Liver (tissue), 9 donors: Measurements from ENCODE around the gene POFUT2. TPM values are rescaled to one million over a fixed set of nuclear protein-coding genes. Genes with fewer than 3 reads are reported as not detected.

ENCODE experiments used
- DNase-seq: peaks from one replicate; pipeline ENCODE4 v3.0.0-alpha.2; 2017; ENCODE audit warnings: low spot score
- H3K27ac ChIP-seq, 2 donors: one replicate each; pipeline ENCODE4 v1.7.0; 2013; ENCODE audit warnings: inconsistent platforms in 2 of 2, low read length in 2 of 2, control low read depth in 1 of 2, low read depth in 1 of 2, mild to moderate bottlenecking in 1 of 2
- H3K27me3 ChIP-seq, 4 donors: one replicate each; pipeline versions ENCODE4 v1.6.1 to v1.7.0; 2013; ENCODE audit warnings: low read length in 3 of 4, inconsistent platforms in 1 of 4, mild to moderate bottlenecking in 1 of 4, moderate library complexity in 1 of 4; ENCODE audit not compliant: control insufficient read depth in 4 of 4, insufficient read depth in 4 of 4
- H3K36me3 ChIP-seq, 4 donors: one replicate each; pipeline versions ENCODE4 v1.6.1 to v1.7.0; 2013; ENCODE audit warnings: low read length in 3 of 4, mild to moderate bottlenecking in 3 of 4, low read depth in 1 of 4, moderate library complexity in 1 of 4; ENCODE audit not compliant: control insufficient read depth in 4 of 4, insufficient read depth in 3 of 4
- H3K4me1 ChIP-seq, 4 donors: one replicate each; pipeline versions ENCODE4 v1.6.1 to v1.7.0; 2013; ENCODE audit warnings: low read length in 3 of 4, mild to moderate bottlenecking in 3 of 4, moderate library complexity in 1 of 4; ENCODE audit not compliant: control insufficient read depth in 4 of 4, insufficient read depth in 4 of 4
- H3K4me3 ChIP-seq, 3 donors: one replicate each; pipeline versions ENCODE4 v1.6.1 to v1.7.0; 2013; ENCODE audit warnings: low read length in 3 of 3, control low read depth in 1 of 3, low read depth in 1 of 3, mild to moderate bottlenecking in 1 of 3
- H3K9ac ChIP-seq, 2 donors: one replicate each; pipeline ENCODE4 v1.7.0; 2013; ENCODE audit warnings: low read length in 2 of 2, mild to moderate bottlenecking in 2 of 2, moderate library complexity in 2 of 2, control low read depth in 1 of 2, low read depth in 1 of 2
- H3K9me3 ChIP-seq, 4 donors: one replicate each; pipeline versions ENCODE4 v1.6.1 to v1.7.0; 2013; ENCODE audit warnings: low read length in 3 of 4; ENCODE audit not compliant: control insufficient read depth in 4 of 4
- ATF3 ChIP-seq: IDR thresholded peaks from 2 replicates; pipeline ENCODE4 v1.6.1; 2016; ENCODE audit warnings: antibody characterized with exemption
- EGR1 ChIP-seq, 2 donors: IDR thresholded peaks; 2 replicates each; pipeline ENCODE4 v1.6.1; 2016 to 2018; ENCODE audit warnings: antibody characterized with exemption in 2 of 2, low read depth in 2 of 2
- FOXA1 ChIP-seq: IDR thresholded peaks from 2 replicates; pipeline ENCODE4 v1.6.1; 2016; ENCODE audit warnings: antibody characterized with exemption
- FOXA2 ChIP-seq: IDR thresholded peaks from 2 replicates; pipeline ENCODE4 v1.6.1; 2016; ENCODE audit warnings: antibody characterized with exemption
- GABPA ChIP-seq, 2 donors: IDR thresholded peaks in 1 of 2; conservative IDR thresholded peaks in 1 of 2; 2 replicates each; pipeline ENCODE4 v1.6.1; 2016; ENCODE audit warnings: antibody characterized with exemption in 2 of 2, mild to moderate bottlenecking in 1 of 2, moderate library complexity in 1 of 2
- HNF4A ChIP-seq, 2 donors: conservative IDR thresholded peaks; 2 replicates each; pipeline ENCODE4 v1.6.1; 2016; ENCODE audit warnings: antibody characterized with exemption in 2 of 2, mild to moderate bottlenecking in 2 of 2
- HNF4G ChIP-seq: IDR thresholded peaks from 2 replicates; pipeline ENCODE4 v1.6.1; 2016; ENCODE audit warnings: antibody characterized with exemption
- JUND ChIP-seq, 2 donors: IDR thresholded peaks; 2 replicates each; pipeline ENCODE4 v1.6.1; 2016; ENCODE audit warnings: antibody characterized with exemption in 2 of 2
- RAD21 ChIP-seq, 2 donors: IDR thresholded peaks; 2 replicates each; pipeline ENCODE4 v1.6.1; 2016; ENCODE audit warnings: antibody characterized with exemption in 2 of 2, mild to moderate bottlenecking in 2 of 2
- SP1 ChIP-seq: IDR thresholded peaks from 2 replicates; pipeline ENCODE4 v1.6.1; 2018; ENCODE audit warnings: antibody characterized with exemption, mild to moderate bottlenecking
- TAF1 ChIP-seq: conservative IDR thresholded peaks from 2 replicates; pipeline ENCODE4 v1.6.1; 2016; ENCODE audit warnings: antibody characterized with exemption, mild to moderate bottlenecking
- WGBS: extraction: QIAGEN DNeasy Blood & Tissue Kit; methylation state at CpG from one replicate; pipeline ENCODE4 v1.1.7; 2013; 5-methylcytosine and 5-hydroxymethylcytosine counted together
- polyA plus RNA-seq, 2 donors: library from polyadenylated mRNA; stranded (reverse) in 1 of 2; unstranded in 1 of 2; fragments of 200-250 nt in 1 of 2; fragments of >200 nt in 1 of 2; fragmentation: Nextera tagmentation in 1 of 2; extraction: Ambion mirVana in 1 of 2; gene quantifications; one replicate each; pipeline versions ENCODE4 v1.2.1 to v1.2.3, GENCODE V29; 2013 to 2015
- total RNA-seq, 2 donors: library from RNA; depleted of rRNA; stranded (reverse); fragments of >200 nt; gene quantifications; one replicate each; pipeline ENCODE4 v1.2.3, GENCODE V29; 2014
- TF ChIP-seq, protein P1 (sequence below): IDR thresholded peaks from 2 replicates; pipeline ENCODE4 v1.6.1; 2016; ENCODE audit warnings: antibody characterized with exemption, mild to moderate bottlenecking
- TF ChIP-seq, protein P2 (sequence below): fragments of 150-350 bp; IDR thresholded peaks from 2 replicates; pipeline ENCODE4 v1.5.1; 2017; ENCODE audit warnings: improper control_type of control experiment, low read depth, low read length; ENCODE audit not compliant: missing input control
- TF ChIP-seq, protein P3 (sequence below): IDR thresholded peaks from 2 replicates; pipeline ENCODE4 v1.6.1; 2016; ENCODE audit warnings: antibody characterized with exemption
- donor health status: healthy.
- donor health status: healthy.
- donor health status: healthy.
- donor health status: healthy.
- donor health status: healthy.

The POFUT2 gene
- total and polyA plus RNA-seq, 4 donors, result 3.3 to 15.6 (median 7.9) TPM

- Histone ChIP-seq H3K9me3 (no peaks in the 10 kb centered on the region), H3K9ac (no peak overlapping the region), H3K36me3 (no peaks in the 10 kb centered on the region), H3K4me1 (peaks cover 7 to 23% (median 16%) of the 10 kb centered on the region in 4 donors), H3K4me3 (no peak overlapping the region), H3K27ac (peak overlapping the region in 1 of 2 donors; percentile 4), H3K27me3 (no peaks in the 10 kb centered on the region)
- TF ChIP-seq SP1, result no peak
- TF ChIP-seq HNF4G, result no peak
- no peak for TF ChIP-seq JUND (IDR thresholded peaks at IDR 0.05)
- TF ChIP-seq, protein P1, sequence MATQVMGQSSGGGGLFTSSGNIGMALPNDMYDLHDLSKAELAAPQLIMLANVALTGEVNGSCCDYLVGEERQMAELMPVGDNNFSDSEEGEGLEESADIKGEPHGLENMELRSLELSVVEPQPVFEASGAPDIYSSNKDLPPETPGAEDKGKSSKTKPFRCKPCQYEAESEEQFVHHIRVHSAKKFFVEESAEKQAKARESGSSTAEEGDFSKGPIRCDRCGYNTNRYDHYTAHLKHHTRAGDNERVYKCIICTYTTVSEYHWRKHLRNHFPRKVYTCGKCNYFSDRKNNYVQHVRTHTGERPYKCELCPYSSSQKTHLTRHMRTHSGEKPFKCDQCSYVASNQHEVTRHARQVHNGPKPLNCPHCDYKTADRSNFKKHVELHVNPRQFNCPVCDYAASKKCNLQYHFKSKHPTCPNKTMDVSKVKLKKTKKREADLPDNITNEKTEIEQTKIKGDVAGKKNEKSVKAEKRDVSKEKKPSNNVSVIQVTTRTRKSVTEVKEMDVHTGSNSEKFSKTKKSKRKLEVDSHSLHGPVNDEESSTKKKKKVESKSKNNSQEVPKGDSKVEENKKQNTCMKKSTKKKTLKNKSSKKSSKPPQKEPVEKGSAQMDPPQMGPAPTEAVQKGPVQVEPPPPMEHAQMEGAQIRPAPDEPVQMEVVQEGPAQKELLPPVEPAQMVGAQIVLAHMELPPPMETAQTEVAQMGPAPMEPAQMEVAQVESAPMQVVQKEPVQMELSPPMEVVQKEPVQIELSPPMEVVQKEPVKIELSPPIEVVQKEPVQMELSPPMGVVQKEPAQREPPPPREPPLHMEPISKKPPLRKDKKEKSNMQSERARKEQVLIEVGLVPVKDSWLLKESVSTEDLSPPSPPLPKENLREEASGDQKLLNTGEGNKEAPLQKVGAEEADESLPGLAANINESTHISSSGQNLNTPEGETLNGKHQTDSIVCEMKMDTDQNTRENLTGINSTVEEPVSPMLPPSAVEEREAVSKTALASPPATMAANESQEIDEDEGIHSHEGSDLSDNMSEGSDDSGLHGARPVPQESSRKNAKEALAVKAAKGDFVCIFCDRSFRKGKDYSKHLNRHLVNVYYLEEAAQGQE, result no peak
- TF ChIP-seq RAD21 (IDR thresholded peaks at IDR 0.05), result no peak
- TF ChIP-seq ATF3, result no peak
- WGBS, result 68% methylated on average over 34 of the region's 34 CpGs
- DNase-seq, result peak; percentile 33
Observed at GRCh38 chr21:45291613-45292398, 4.1 kb upstream of the POFUT2 start.

GRCh38 chr21:45290948-45291612 lies 3.4 kb upstream of the POFUT2 start:
- H3K9me3 ChIP-seq, result no peaks in the 10 kb centered on the region
- no peaks in the 10 kb centered on the region for H3K36me3 ChIP-seq
- no peak overlapping the region for H3K27ac ChIP-seq
- H3K9ac ChIP-seq, result no peak overlapping the region
- 67% methylated on average over 14 of the region's 14 CpGs for whole genome bisulfite sequencing
- peak; percentile 28 for DNase-seq
- peaks cover 12 to 29% (median 21%) of the 10 kb centered on the region in 4 donors for H3K4me1 ChIP-seq
- H3K4me3 ChIP-seq, result no peak overlapping the region
- TF ChIP-seq EGR1 (IDR thresholded peaks at IDR 0.05; ENCODE audit: low read depth in 2 of 2), result no peak
- TF ChIP-seq, protein P2, sequence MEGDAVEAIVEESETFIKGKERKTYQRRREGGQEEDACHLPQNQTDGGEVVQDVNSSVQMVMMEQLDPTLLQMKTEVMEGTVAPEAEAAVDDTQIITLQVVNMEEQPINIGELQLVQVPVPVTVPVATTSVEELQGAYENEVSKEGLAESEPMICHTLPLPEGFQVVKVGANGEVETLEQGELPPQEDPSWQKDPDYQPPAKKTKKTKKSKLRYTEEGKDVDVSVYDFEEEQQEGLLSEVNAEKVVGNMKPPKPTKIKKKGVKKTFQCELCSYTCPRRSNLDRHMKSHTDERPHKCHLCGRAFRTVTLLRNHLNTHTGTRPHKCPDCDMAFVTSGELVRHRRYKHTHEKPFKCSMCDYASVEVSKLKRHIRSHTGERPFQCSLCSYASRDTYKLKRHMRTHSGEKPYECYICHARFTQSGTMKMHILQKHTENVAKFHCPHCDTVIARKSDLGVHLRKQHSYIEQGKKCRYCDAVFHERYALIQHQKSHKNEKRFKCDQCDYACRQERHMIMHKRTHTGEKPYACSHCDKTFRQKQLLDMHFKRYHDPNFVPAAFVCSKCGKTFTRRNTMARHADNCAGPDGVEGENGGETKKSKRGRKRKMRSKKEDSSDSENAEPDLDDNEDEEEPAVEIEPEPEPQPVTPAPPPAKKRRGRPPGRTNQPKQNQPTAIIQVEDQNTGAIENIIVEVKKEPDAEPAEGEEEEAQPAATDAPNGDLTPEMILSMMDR, result no peak
- no peak for TF ChIP-seq ATF3
- no peak for TF ChIP-seq SP1
- TF ChIP-seq JUND (IDR thresholded peaks at IDR 0.05), result no peak
- TF ChIP-seq FOXA1, result no peak
- TF ChIP-seq FOXA2, result no peak
- TF ChIP-seq HNF4G, result no peak
- TF ChIP-seq HNF4A (conservative IDR thresholded peaks at IDR 0.05), result no peak
- no peak for TF ChIP-seq GABPA (IDR thresholded peaks at IDR 0.05 in 1 of 2, conservative IDR thresholded peaks at IDR 0.05 in 1 of 2)
- TF ChIP-seq, protein P3, sequence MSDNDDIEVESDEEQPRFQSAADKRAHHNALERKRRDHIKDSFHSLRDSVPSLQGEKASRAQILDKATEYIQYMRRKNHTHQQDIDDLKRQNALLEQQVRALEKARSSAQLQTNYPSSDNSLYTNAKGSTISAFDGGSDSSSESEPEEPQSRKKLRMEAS, result no peak
- no peak for TF ChIP-seq TAF1
- H3K27me3 ChIP-seq, result no peaks in the 10 kb centered on the region
